Upper lobe of right lung (tissue), 1 donor: ENCODE results near the gene ZNRF2. TPM values are rescaled to one million over a fixed set of nuclear protein-coding genes. Genes with fewer than 3 reads are reported as not detected.

ENCODE experiments used
- ATAC-seq: fragments of 200-7000 bp; cut with Tn5 transposase; one replicate; pipeline ENCODE4 v1.9.1; 2020; ENCODE audit warnings: mild to moderate bottlenecking, moderate library complexity
- DNase-seq: peaks from one replicate; pipeline ENCODE4 v3.0.0-alpha.2; 2020
- H3K27ac ChIP-seq: fragments of 200-600 bp; one replicate; pipeline ENCODE4 v1.8.0; 2022
- H3K27me3 ChIP-seq: fragments of 200-600 bp; one replicate; pipeline ENCODE4 v1.8.0; 2022; ENCODE audit warnings: mild to moderate bottlenecking
- H3K36me3 ChIP-seq: fragments of 200-600 bp; one replicate; pipeline ENCODE4 v1.8.0; 2022
- H3K4me1 ChIP-seq: fragments of 200-600 bp; one replicate; pipeline ENCODE4 v1.8.0; 2022
- H3K4me3 ChIP-seq: fragments of 200-600 bp; one replicate; pipeline ENCODE4 v1.8.0; 2022; ENCODE audit warnings: mild to moderate bottlenecking
- H3K9me3 ChIP-seq: fragments of 200-600 bp; one replicate; pipeline ENCODE4 v1.8.0; 2022
- CTCF ChIP-seq: fragments of 200-600 bp; IDR thresholded peaks from one replicate; pipeline ENCODE4 v1.8.0; 2022; ENCODE audit warnings: antibody characterized with exemption
- intact Hi-C: fragments of 100-400 bp; cut with DNase I; formaldehyde crosslinking; loops from one replicate; pipeline ENCODE4 v1.11.0; 2022
- total RNA-seq: library from RNA; stranded (reverse); fragmentation: NEBNext Ultra II Directional; extraction: Animal tissue kit (Norgen Biotek cat#: 25700); gene quantifications from one replicate; pipeline ENCODE4 v1.2.1, GENCODE V29; 2021
- donor health status: DM: no; HTN: yes; CAD: no; lungs with severe emphysema.

ZNRF2 gene
- total RNA-seq, 1 donor from 2014 or later, result 24.6 TPM

- H3K36me3 ChIP-seq, result no peaks in the 10 kb centered on the region
- TF ChIP-seq CTCF, result no peak
- DNase-seq (no peak), ATAC-seq (no peak)
- no peak overlapping the region for H3K4me3 ChIP-seq
- H3K4me1 ChIP-seq, result no peaks in the 10 kb centered on the region
- no peak overlapping the region for H3K27ac ChIP-seq
- H3K27me3 ChIP-seq, result no peaks in the 10 kb centered on the region
- intact Hi-C loops, result no loop called here
- H3K9me3 ChIP-seq, result no peaks in the 10 kb centered on the region
Measured at GRCh38 chr7:30308389-30308788, 24.0 kb downstream of the ZNRF2 start.

- intact Hi-C loops, result no loop called here
- Histone ChIP-seq H3K9me3 (no peaks in the 10 kb centered on the region), H3K27me3 (no peaks in the 10 kb centered on the region), H3K4me1 (no peaks in the 10 kb centered on the region), H3K27ac (no peak overlapping the region), H3K36me3 (no peaks in the 10 kb centered on the region), H3K4me3 (no peak overlapping the region)
- no peak for TF ChIP-seq CTCF
- no peak for ATAC-seq
- DNase-seq, result no peak
Measured at GRCh38 chr7:30309302-30309701, 24.9 kb downstream of the ZNRF2 start.

- no peak for TF ChIP-seq CTCF
- Histone ChIP-seq H3K27ac (no peak overlapping the region), H3K4me3 (no peak overlapping the region), H3K27me3 (no peaks in the 10 kb centered on the region), H3K36me3 (no peaks in the 10 kb centered on the region), H3K4me1 (no peaks in the 10 kb centered on the region), H3K9me3 (no peaks in the 10 kb centered on the region)
- no peak for DNase-seq
- intact Hi-C loops, result no loop called here
- ATAC-seq, result no peak
Measured at GRCh38 chr7:30309842-30310435, 25.5 kb downstream of the ZNRF2 start.

- Histone ChIP-seq H3K4me1 (no peaks in the 10 kb centered on the region), H3K27me3 (no peaks in the 10 kb centered on the region), H3K4me3 (no peak overlapping the region), H3K36me3 (no peaks in the 10 kb centered on the region), H3K9me3 (no peaks in the 10 kb centered on the region), H3K27ac (no peak overlapping the region)
- no peak for TF ChIP-seq CTCF
- intact Hi-C loops, result no loop called here
- no peak for DNase-seq
- no peak for ATAC-seq
Measured at GRCh38 chr7:30310674-30311362, 26.4 kb downstream of the ZNRF2 start.

GRCh38 chr7:30312178-30312577, 27.8 kb downstream of the ZNRF2 start:
- H3K27ac ChIP-seq, result no peak overlapping the region
- H3K4me3 ChIP-seq, result no peak overlapping the region
- intact Hi-C loops, result no loop called here
- TF ChIP-seq CTCF, result no peak
- DNase-seq (no peak), ATAC-seq (no peak)
- no peaks in the 10 kb centered on the region for H3K36me3 ChIP-seq
- no peaks in the 10 kb centered on the region for H3K27me3 ChIP-seq
- no peaks in the 10 kb centered on the region for H3K9me3 ChIP-seq
- no peaks in the 10 kb centered on the region for H3K4me1 ChIP-seq
